Measurements from ENCODE around the gene PLAGL1.
"Not testable (repeated sequence)": the region's sequence is repeated elsewhere in the genome, so short reads cannot be mapped to it uniquely, and the experiment has no call there.

The PLAGL1 gene, protein sequence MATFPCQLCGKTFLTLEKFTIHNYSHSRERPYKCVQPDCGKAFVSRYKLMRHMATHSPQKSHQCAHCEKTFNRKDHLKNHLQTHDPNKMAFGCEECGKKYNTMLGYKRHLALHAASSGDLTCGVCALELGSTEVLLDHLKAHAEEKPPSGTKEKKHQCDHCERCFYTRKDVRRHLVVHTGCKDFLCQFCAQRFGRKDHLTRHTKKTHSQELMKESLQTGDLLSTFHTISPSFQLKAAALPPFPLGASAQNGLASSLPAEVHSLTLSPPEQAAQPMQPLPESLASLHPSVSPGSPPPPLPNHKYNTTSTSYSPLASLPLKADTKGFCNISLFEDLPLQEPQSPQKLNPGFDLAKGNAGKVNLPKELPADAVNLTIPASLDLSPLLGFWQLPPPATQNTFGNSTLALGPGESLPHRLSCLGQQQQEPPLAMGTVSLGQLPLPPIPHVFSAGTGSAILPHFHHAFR

DNA sequence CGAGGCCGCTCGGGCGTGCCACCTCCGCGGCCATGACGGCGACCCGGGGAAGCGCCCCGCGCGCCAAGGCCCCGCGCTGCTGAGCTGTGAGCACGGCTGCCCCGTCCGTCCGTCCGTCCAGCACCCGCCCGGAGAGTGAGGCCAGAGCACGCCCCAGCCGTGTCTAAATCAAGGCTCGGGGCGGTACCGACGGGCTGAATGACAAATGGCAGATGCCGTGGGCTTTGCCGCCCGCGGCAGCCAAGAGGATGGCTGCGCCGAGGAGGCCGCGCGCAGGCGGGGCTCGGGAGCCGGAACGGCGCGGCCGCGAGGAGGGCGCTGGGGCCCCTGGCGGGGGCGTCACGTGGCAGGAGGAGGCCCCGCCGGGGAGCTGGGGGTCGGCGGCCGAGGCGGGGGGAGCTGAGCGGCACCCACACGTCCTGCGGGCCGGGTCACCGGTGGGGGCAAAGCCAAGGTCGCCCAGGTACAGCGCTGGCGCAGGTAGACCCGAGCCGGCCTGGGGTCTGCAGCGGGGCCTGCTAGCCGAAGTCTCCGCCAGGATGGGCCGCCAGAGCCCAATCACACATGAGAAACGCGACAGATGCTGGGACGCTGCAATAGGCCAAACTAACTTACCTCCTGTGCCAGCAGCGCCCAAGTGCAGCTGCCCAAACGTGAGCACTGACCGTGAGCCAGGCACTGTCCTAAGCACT, at the start of gene PLAGL1:
Gene PLAGL1, minus strand, starts transcription at position 140 of the 692 bp plus-strand sequence. CDS start 60,123 bp downstream, outside the sequence.
- no peaks in the 10 kb centered on the region for H3K9me3 Mint-ChIP-seq

DNA sequence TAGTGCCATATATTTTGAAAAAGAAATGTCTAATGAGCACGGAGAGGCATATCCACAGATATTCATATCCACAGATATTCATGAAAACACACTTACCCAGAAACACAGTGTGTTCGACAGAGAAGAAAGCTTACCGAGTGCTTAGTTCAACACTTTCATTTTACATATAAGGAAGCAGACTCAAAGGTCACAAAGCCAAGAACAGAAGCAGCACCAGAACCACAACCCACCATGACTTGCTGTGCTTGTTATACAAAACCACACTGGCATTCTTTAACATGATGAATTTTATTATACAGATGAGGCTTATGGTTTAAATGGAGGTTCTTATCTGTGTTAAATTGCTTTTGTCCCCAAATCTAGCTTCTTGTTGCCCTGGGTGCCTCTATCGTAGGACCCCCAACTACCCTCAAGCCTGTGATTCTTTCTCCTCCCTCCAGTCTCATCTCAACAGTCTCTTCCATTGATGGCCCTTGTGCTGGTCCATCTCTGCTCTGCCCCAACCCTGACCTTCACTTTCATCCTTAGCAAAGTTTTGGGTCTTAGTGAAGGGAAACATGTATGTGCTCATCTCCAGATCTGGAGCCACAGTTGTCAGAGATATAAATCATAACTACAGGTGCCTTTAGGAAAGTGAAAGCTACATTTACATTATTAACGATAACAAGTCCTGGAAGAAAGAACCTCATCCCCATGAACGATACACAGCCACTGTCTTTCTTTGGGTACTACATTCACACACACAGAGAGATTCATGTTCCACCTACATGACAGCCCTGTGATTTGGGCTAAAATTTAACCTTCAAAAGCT, 47.3 kb upstream of the PLAGL1 start:
- H3K27ac Mint-ChIP-seq (ENCODE audit: low read depth): peak overlapping the region; percentile 90
- peak overlapping the region; percentile 75 for H3K4me3 Mint-ChIP-seq
- no peaks in the 10 kb centered on the region for H3K9me3 Mint-ChIP-seq
- DNase-seq (ENCODE audit: low spot score in 2 of 2): peak in 1 of 2 donors; percentile 49
- H3K4me1 Mint-ChIP-seq: peaks cover 24% of the 10 kb centered on the region
- peaks cover 2% of the 10 kb centered on the region for H3K36me3 Mint-ChIP-seq (ENCODE audit: insufficient read depth)
- ATAC-seq (replicated peaks; ENCODE audit: extremely low read depth, poor library complexity, severe bottlenecking): peak; percentile 97
- no peaks in the 10 kb centered on the region for H3K27me3 Mint-ChIP-seq

More for the DNA sequence above, at the start of gene PLAGL1:
- ATAC-seq (replicated peaks; ENCODE audit: extremely low read depth, poor library complexity, severe bottlenecking): peak; percentile 24
- DNase-seq (ENCODE audit: low spot score in 2 of 2): no peak
- Mint-ChIP-seq H3K36me3 (ENCODE audit: insufficient read depth) (no peaks in the 10 kb centered on the region), H3K27me3 (peaks cover 47% of the 10 kb centered on the region), H3K4me3 (peak within 1 kb of the TSS; percentile 67), H3K27ac (ENCODE audit: low read depth) (no peak within 1 kb of the TSS), H3K4me1 (peaks cover 4% of the 10 kb centered on the region)

DNA sequence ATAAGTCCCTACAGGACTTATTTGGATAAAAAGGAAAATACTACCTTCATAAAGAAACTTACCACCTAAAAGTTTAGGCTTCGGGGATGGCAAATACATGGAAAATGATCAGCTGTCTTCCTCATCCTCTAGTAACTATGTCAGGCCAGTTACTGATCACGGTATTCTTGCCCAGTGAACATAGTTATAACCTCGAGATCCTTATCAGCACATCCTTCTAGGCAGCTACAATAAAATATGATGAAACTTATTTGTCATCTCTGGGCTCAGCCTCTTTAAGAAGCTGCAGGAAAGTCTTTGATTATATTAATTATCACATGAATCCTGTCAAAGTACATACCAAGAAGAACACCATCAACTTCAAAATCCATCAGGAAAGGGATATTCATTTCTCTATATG, 45.5 kb upstream of the PLAGL1 start:
- H3K4me1 Mint-ChIP-seq: peaks cover 24% of the 10 kb centered on the region
- H3K27ac Mint-ChIP-seq (ENCODE audit: low read depth): no peak overlapping the region
- ATAC-seq (replicated peaks; ENCODE audit: extremely low read depth, poor library complexity, severe bottlenecking) (no peak), DNase-seq (ENCODE audit: low spot score in 2 of 2) (no peak)
- no peak overlapping the region for H3K4me3 Mint-ChIP-seq
- H3K36me3 Mint-ChIP-seq (ENCODE audit: insufficient read depth): peaks cover 2% of the 10 kb centered on the region
- H3K27me3 Mint-ChIP-seq: no peaks in the 10 kb centered on the region
- no peaks in the 10 kb centered on the region for H3K9me3 Mint-ChIP-seq

DNA sequence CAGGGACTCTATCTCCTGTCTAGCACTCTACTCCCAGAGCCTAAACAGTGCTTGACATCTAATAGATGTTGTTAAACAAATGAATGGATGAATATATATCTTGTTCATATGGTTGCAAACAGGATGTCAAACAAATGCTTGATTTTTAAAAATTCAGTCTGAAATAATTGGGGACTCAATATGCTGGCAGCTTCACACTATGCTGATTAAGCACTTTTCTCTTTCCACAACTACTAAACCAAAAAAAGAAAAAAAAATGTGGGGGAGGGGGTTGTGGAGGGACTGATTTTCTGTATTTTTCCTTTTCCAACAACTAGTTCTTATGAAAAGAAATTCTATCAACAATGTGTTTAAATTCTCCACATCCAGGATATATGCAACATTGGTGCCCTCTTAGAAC, 44.4 kb upstream of the PLAGL1 start:
- H3K36me3 Mint-ChIP-seq (ENCODE audit: insufficient read depth): peaks cover 2% of the 10 kb centered on the region
- H3K27ac Mint-ChIP-seq (ENCODE audit: low read depth): no peak overlapping the region
- no peak for ATAC-seq (replicated peaks; ENCODE audit: extremely low read depth, poor library complexity, severe bottlenecking)
- no peak overlapping the region for H3K4me3 Mint-ChIP-seq
- H3K4me1 Mint-ChIP-seq: peaks cover 24% of the 10 kb centered on the region
- no peak for DNase-seq (ENCODE audit: low spot score in 2 of 2)
- no peaks in the 10 kb centered on the region for H3K9me3 Mint-ChIP-seq
- no peaks in the 10 kb centered on the region for H3K27me3 Mint-ChIP-seq

DNA sequence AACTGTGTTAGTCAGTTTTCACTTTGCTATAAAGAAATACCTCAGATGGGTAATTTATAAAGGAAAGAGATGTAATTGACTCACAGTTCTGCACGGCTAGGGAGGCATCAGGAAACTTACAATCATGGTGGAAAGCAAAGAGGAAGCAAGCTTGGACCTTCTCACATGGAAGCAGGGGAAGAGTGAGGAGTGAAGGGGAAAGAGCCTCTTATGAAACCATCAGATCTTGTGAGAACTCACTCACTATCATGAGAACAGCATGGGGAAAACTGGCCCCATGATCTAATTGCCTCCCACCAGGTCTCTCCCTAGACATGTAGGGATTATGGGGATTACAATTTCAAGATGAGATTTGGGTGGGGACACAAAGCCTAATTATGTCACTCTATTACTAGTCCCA, 41.3 kb upstream of the PLAGL1 start:
- H3K36me3 Mint-ChIP-seq (ENCODE audit: insufficient read depth): peaks cover 2% of the 10 kb centered on the region
- ATAC-seq (replicated peaks; ENCODE audit: extremely low read depth, poor library complexity, severe bottlenecking) (no peak), DNase-seq (ENCODE audit: low spot score in 2 of 2) (no peak)
- peaks cover 4% of the 10 kb centered on the region for H3K4me1 Mint-ChIP-seq
- no peaks in the 10 kb centered on the region for H3K27me3 Mint-ChIP-seq
- H3K27ac Mint-ChIP-seq (ENCODE audit: low read depth): no peak overlapping the region
- no peak overlapping the region for H3K4me3 Mint-ChIP-seq
- H3K9me3 Mint-ChIP-seq: no peaks in the 10 kb centered on the region

DNA sequence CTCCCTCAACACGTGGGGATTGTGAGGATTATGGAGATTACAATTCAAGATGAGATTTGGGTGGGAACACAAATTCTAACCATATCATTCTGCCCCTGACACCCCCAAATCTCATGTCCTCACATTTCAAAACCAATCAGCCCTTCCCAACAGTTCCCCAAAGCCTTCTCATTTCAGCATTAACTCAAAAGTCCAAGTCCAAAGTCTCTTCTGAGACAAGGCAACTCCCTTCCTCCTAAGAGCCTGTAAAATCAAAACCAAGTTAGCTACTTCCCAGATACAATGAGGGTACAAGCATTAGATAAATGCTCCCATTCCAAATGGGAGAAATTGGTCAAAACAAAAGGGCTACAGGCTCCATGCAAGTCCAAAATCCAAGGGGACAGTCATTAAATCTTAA, 39.6 kb upstream of the PLAGL1 start:
- Mint-ChIP-seq H3K9me3 (no peaks in the 10 kb centered on the region), H3K36me3 (ENCODE audit: insufficient read depth) (no peaks in the 10 kb centered on the region), H3K4me3 (no peak overlapping the region), H3K27me3 (no peaks in the 10 kb centered on the region), H3K27ac (ENCODE audit: low read depth) (no peak overlapping the region), H3K4me1 (no peaks in the 10 kb centered on the region)
- no peak for DNase-seq (ENCODE audit: low spot score in 2 of 2)
- no peak for ATAC-seq (replicated peaks; ENCODE audit: extremely low read depth, poor library complexity, severe bottlenecking)

DNA sequence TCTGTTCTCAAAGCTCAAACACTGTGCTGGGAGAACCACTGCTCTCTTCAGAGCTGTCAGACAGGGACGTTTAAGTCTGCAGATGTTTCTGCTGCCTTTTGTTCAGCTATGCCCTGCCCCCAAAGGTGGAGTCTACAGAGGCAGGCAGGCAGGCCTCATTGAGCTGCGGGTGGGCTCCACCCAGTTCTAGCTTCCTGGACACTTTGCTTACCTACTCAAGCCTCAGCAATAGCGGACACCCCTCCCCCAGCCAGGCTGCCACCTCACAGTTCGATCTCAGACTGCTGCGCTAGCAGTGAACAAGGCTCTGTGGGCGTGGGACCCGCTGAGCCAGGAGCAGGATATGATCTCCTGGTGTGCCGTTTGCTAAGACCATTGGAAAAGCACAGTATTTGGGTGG, 38.6 kb upstream of the PLAGL1 start:
- H3K27ac Mint-ChIP-seq (ENCODE audit: low read depth); ATAC-seq (replicated peaks; ENCODE audit: extremely low read depth, poor library complexity, severe bottlenecking); H3K9me3 Mint-ChIP-seq; H3K36me3 Mint-ChIP-seq (ENCODE audit: insufficient read depth); H3K4me1 Mint-ChIP-seq; H3K4me3 Mint-ChIP-seq; H3K27me3 Mint-ChIP-seq; DNase-seq (ENCODE audit: low spot score in 2 of 2): not testable (repeated sequence)

DNA sequence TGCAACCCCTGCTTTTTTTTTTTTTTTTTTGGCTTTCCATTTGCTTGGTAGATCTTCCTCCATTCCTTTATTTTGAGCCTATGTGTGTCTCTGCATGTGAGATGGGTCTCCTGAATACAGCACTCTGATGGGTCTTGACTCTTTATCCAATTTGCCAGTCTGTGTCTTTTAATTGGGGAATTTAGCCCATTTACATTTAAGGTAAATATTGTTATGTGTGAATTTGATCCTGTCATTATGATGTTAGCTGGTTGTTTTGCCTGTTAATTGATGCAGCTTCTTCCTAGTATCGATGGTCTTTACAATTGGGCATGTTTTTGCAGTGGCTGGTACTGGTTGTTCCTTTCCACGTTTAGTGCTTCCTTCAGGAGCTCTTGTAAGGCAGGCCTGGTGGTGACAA, 36.9 kb upstream of the PLAGL1 start:
- not testable (repeated sequence) for H3K4me1 Mint-ChIP-seq; DNase-seq (ENCODE audit: low spot score in 2 of 2); H3K9me3 Mint-ChIP-seq; H3K27me3 Mint-ChIP-seq; H3K27ac Mint-ChIP-seq (ENCODE audit: low read depth); H3K4me3 Mint-ChIP-seq; H3K36me3 Mint-ChIP-seq (ENCODE audit: insufficient read depth); ATAC-seq (replicated peaks; ENCODE audit: extremely low read depth, poor library complexity, severe bottlenecking)

DNA sequence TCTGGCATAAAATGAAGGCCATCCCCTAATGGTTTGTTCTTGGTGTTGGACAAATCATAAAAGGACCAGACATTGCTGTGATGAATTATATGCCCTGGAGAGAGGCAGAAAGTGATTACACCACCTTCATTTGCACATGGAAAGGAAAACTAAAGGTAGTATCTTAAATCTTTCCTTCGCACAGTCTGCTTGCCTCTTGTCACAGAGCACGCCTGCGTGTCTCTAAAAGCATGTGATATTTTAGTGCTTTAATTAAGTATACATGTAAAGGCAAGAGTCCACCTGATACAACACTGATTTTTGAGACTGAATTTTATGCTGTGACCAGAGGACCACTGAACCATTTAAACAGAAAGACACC, 28.8 kb upstream of the PLAGL1 start:
- Mint-ChIP-seq H3K9me3 (no peaks in the 10 kb centered on the region), H3K4me1 (peaks cover 9% of the 10 kb centered on the region), H3K27ac (ENCODE audit: low read depth) (no peak overlapping the region), H3K27me3 (no peaks in the 10 kb centered on the region), H3K36me3 (ENCODE audit: insufficient read depth) (no peaks in the 10 kb centered on the region), H3K4me3 (no peak overlapping the region)
- ATAC-seq (replicated peaks; ENCODE audit: extremely low read depth, poor library complexity, severe bottlenecking) (no peak), DNase-seq (ENCODE audit: low spot score in 2 of 2) (no peak)

DNA sequence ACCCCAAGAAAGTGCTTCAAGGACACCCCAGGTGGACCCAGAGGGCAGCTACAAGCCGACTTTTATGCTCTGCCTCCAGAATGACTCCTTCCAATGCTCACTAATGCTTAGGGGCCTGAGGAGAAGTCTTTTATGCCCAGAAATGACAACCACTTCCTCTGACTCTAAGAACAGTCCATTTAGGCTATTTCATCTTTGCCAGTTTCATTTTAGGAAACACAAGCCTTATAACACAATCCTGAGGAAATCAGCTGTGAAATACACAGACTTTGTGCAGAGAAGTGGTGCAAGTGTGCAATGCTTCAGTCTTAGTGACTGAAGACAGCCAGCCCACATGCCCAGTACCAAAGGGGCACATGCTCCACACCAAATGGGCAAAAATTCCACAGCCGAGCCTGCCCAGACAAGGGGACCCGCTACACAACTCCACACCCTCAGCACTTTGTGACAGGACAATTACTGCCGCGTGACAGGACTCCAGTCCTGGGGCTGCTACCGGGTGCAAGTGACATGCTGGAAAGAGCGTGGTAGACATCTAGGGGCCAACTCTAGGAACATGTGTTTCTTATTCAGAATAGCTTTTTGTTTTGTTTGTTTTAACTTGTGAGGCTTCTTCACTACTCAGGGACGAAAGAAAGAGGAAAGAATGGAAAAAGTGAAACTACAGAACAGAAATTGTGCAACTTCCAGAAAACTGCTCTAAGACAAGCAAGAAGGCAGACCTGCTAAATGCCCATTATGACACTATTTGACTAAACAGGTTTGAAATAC, 28.2 kb upstream of the PLAGL1 start:
- Mint-ChIP-seq H3K4me1 (peaks cover 9% of the 10 kb centered on the region), H3K9me3 (no peaks in the 10 kb centered on the region), H3K4me3 (no peak overlapping the region), H3K27ac (ENCODE audit: low read depth) (no peak overlapping the region), H3K27me3 (no peaks in the 10 kb centered on the region), H3K36me3 (ENCODE audit: insufficient read depth) (no peaks in the 10 kb centered on the region)
- ATAC-seq (replicated peaks; ENCODE audit: extremely low read depth, poor library complexity, severe bottlenecking): no peak
- DNase-seq (ENCODE audit: low spot score in 2 of 2): no peak

DNA sequence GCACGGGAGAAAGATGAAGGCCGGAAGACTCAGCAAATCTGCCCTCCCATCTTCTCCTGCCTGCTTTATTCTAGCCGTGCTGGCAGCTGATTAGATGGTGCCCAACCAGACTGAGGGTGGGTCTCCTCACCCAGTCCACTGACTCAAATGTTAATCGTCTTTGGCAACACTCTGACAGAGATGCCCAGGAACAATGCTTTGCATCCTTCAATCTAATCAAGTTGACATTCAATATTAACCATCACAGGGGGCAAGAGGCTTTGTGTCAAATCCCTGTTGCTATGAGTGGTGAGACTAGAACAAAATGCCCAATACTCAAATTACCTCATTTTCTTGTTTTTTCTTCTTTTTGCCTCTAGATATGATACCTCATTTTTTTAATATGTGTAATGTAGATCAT, 27.4 kb upstream of the PLAGL1 start:
- H3K4me3 Mint-ChIP-seq: no peak overlapping the region
- H3K27ac Mint-ChIP-seq (ENCODE audit: low read depth): no peak overlapping the region
- H3K9me3 Mint-ChIP-seq: no peaks in the 10 kb centered on the region
- ATAC-seq (replicated peaks; ENCODE audit: extremely low read depth, poor library complexity, severe bottlenecking): no peak
- DNase-seq (ENCODE audit: low spot score in 2 of 2): no peak
- no peaks in the 10 kb centered on the region for H3K36me3 Mint-ChIP-seq (ENCODE audit: insufficient read depth)
- H3K4me1 Mint-ChIP-seq: peaks cover 9% of the 10 kb centered on the region
- H3K27me3 Mint-ChIP-seq: no peaks in the 10 kb centered on the region

Data from central memory CD8-positive, alpha-beta T cell (primary cell).